Tibial nerve (tissue), 4 donors: Measurements from ENCODE around the gene TNFRSF19. TPM values are rescaled to one million over a fixed set of nuclear protein-coding genes. Genes with fewer than 3 reads are reported as not detected.

Source experiments
- DNase-seq, 2 donors: peaks; one replicate each; pipeline ENCODE4 v3.0.0-alpha.2; 2019; ENCODE audit warnings: low spot score in 2 of 2
- H3K27ac ChIP-seq, 4 donors: fragments of 200-600 bp; sonication (generic) in 3 of 4; one replicate each; pipeline ENCODE4 v1.5.1; 2017 to 2019; ENCODE audit warnings: mild to moderate bottlenecking in 1 of 4
- H3K27me3 ChIP-seq, 2 donors: fragments of 200-600 bp; sonication (generic) in 1 of 2; one replicate each; pipeline versions ENCODE4 v1.5.1 to v1.6.0; 2017 to 2019
- H3K36me3 ChIP-seq, 3 donors: fragments of 200-600 bp; sonication (generic); one replicate each; pipeline ENCODE4 v1.5.1; 2018 to 2019
- H3K4me1 ChIP-seq, 4 donors: fragments of 200-600 bp; sonication (generic) in 3 of 4; one replicate each; pipeline ENCODE4 v1.5.1; 2017 to 2019
- H3K4me3 ChIP-seq, 4 donors: fragments of 200-600 bp; sonication (generic) in 3 of 4; one replicate each; pipeline ENCODE4 v1.5.1; 2017 to 2019; ENCODE audit warnings: mild to moderate bottlenecking in 1 of 4, moderate library complexity in 1 of 4
- H3K9me3 ChIP-seq, 4 donors: fragments of 200-600 bp; sonication (generic) in 3 of 4; one replicate each; pipeline ENCODE4 v1.5.1; 2017 to 2019
- EP300 ChIP-seq, 2 donors: sonication (generic); formaldehyde crosslinking; IDR thresholded peaks; one replicate each; pipeline ENCODE4 v1.6.1; 2017; ENCODE audit warnings: antibody characterized with exemption in 2 of 2, mild to moderate bottlenecking in 1 of 2
- POLR2A ChIP-seq, 2 donors: fragments of 450-650 bp; IDR thresholded peaks; one replicate each; pipeline ENCODE4 v1.6.1; 2017; ENCODE audit warnings: antibody characterized with exemption in 2 of 2, mild to moderate bottlenecking in 2 of 2, moderate library complexity in 2 of 2
- WGBS, 2 donors: methylation state at CpG; one replicate each; pipeline ENCODE4 v1.1.5; 2018; 5-methylcytosine and 5-hydroxymethylcytosine counted together
- total RNA-seq, 4 donors: library from RNA; depleted of rRNA; stranded (reverse); fragments of >200 nt; gene quantifications; one replicate each; pipeline ENCODE4 v1.1.0, GENCODE V29; 2016
- TF ChIP-seq, protein P1 (sequence below), 5 experiments: fragments of 200-600 bp in 3 of 5; fragments of 450-650 bp in 2 of 5; sonication (generic) in 3 of 5; IDR thresholded peaks; one replicate each; pipeline ENCODE4 v1.5.1; 2016 to 2019; ENCODE audit warnings: antibody characterized with exemption in 5 of 5, mild to moderate bottlenecking in 3 of 5, moderate library complexity in 2 of 5

TNFRSF19 gene
- total RNA-seq, 4 donors from 2014 or later, result 10.7 to 24.3 (median 20.3) TPM

DNA sequence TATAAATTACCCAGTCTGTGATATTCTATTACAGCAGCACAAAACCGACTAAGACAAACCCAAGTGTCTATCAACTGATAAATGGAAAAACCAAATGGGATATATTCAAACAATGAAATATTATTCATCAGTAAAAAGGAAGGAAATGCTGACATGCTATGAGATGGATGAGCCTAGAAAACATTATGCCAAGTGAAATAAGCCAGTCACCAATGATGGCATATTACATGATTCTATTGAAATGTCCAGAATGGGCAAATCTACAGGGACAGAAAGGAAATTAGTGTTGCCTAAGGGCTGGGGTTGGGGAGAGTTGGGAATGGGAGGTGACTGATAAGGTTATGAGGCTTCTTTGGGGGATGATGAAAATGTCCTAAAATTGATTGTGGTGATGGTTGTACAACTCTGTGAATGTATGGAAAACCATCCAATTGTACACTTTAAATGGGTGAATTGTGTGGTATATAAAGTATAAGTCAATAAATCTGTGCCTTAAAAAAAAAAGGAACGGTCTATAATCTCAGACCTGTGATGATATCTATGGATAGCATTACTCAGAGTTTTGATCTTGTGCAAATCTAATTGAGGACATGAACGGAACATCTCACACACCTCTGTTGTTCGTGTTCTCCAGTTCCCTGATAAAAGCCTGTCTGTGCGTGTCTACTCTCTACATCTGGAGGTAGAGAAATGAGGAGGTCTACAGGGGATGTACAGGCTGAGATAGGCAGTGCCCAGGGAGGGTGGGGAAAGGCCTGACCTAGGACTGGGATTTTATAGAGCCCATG, 49.0 kb downstream of the TNFRSF19 start:
- 92 to 94% methylated on average over 5 of the region's 5 CpGs for WGBS, 2 donors
- Histone ChIP-seq H3K4me1 (no peaks in the 10 kb centered on the region), H3K27ac (no peak overlapping the region), H3K4me3 (no peak overlapping the region), H3K27me3 (no peaks in the 10 kb centered on the region), H3K36me3 (peaks cover 0 to 31% (median 0%) of the 10 kb centered on the region in 3 donors), H3K9me3 (peaks cover 0 to 11% (median 0%) of the 10 kb centered on the region in 4 donors)
- TF ChIP-seq, protein P1, sequence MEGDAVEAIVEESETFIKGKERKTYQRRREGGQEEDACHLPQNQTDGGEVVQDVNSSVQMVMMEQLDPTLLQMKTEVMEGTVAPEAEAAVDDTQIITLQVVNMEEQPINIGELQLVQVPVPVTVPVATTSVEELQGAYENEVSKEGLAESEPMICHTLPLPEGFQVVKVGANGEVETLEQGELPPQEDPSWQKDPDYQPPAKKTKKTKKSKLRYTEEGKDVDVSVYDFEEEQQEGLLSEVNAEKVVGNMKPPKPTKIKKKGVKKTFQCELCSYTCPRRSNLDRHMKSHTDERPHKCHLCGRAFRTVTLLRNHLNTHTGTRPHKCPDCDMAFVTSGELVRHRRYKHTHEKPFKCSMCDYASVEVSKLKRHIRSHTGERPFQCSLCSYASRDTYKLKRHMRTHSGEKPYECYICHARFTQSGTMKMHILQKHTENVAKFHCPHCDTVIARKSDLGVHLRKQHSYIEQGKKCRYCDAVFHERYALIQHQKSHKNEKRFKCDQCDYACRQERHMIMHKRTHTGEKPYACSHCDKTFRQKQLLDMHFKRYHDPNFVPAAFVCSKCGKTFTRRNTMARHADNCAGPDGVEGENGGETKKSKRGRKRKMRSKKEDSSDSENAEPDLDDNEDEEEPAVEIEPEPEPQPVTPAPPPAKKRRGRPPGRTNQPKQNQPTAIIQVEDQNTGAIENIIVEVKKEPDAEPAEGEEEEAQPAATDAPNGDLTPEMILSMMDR (IDR thresholded peaks at IDR 0.05), result no peak
- TF ChIP-seq EP300 (IDR thresholded peaks at IDR 0.05), result no peak
- no peak for TF ChIP-seq POLR2A (IDR thresholded peaks at IDR 0.05)
- no peak for DNase-seq

DNA sequence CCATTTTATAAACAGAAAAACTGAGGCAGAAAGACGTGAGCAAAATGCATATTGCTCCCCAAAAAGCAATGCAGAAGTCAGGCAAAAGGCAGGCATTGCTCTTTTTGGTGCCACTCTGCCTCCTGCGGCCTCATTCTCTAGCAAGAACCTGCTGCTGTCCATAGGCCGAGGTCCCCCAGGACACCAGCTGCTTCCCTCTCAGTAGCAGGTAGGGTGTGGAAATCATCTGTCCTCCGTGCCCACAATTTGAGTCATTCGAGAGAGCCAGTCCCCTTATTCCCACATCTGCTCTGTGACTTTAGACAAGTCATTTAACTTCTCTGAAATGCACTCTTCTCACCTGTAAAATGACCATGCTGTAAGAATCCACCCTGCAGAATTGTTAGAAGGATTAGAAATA, 50.0 kb downstream of the TNFRSF19 start:
- 90 to 91% methylated on average over 5 of the region's 5 CpGs for WGBS, 2 donors
- Histone ChIP-seq H3K27ac (no peak overlapping the region), H3K4me1 (no peaks in the 10 kb centered on the region), H3K27me3 (no peaks in the 10 kb centered on the region), H3K4me3 (no peak overlapping the region), H3K36me3 (peaks cover 0 to 31% (median 0%) of the 10 kb centered on the region in 3 donors), H3K9me3 (peaks cover 0 to 11% (median 0%) of the 10 kb centered on the region in 4 donors)
- TF ChIP-seq, protein P1 (IDR thresholded peaks at IDR 0.05), result no peak
- TF ChIP-seq POLR2A (IDR thresholded peaks at IDR 0.05), result no peak
- no peak for TF ChIP-seq EP300 (IDR thresholded peaks at IDR 0.05)
- DNase-seq, result no peak

DNA sequence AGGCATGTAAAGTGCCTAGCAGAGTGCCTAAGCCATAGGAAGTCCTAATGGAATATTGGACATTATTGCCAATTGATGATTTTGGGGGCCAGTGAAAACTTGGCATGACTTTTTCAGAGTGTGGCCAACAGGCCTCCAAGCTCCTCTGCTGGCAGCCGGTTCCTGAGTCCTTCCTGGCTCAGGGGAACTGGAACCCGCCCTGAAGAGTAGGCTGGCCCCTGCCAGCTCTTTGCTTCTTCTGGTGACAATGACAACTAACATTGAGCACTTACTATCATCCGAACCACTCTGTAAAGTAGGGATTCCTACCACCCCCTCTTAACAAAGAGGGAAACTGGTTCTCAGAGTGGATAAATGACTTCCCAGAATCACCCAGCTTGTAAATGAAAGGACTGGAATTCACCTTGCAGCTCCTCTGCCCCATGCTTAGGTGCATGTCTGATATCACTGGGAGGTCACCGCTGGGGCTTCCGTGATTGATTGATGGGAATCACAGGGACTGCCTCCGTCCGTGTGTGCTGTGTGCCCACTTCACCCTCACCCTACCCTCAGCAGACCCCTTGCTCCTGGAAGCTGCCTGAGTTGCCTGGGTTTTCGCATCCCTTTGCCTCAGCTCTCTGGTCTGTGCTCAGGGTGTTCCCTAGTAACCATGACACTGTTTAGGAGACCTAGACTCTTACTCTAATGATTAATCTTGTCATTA, 50.6 kb downstream of the TNFRSF19 start:
- DNase-seq, result no peak
- no peaks in the 10 kb centered on the region for H3K27me3 ChIP-seq
- peaks cover 0 to 31% (median 0%) of the 10 kb centered on the region in 3 donors for H3K36me3 ChIP-seq
- no peak overlapping the region for H3K27ac ChIP-seq
- TF ChIP-seq POLR2A (IDR thresholded peaks at IDR 0.05) (no peak), EP300 (IDR thresholded peaks at IDR 0.05) (no peak)
- TF ChIP-seq, protein P1 (IDR thresholded peaks at IDR 0.05), result no peak
- peaks cover 0 to 11% (median 0%) of the 10 kb centered on the region in 4 donors for H3K9me3 ChIP-seq
- 78 to 88% methylated on average over 8 of the region's 8 CpGs for WGBS, 2 donors
- no peaks in the 10 kb centered on the region for H3K4me1 ChIP-seq
- no peak overlapping the region for H3K4me3 ChIP-seq

DNA sequence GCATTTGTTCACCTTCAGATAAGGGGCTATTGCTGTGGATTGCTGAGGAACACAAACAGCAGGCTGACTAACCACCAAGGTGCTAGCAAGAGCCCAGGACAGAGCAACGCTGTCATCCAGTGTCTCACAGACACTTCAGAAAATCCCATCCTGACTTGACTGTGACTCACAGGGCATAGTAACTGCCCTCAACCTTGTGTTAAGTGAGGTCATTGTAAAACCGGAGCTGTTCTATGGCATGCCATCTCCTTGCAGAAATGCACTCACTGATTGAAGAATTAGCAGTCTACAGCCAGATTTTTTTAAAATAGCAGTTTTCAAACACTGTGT, 51.1 kb downstream of the TNFRSF19 start:
- DNase-seq, result no peak
- Histone ChIP-seq H3K36me3 (peaks cover 0 to 31% (median 0%) of the 10 kb centered on the region in 3 donors), H3K27ac (no peak overlapping the region), H3K4me3 (no peak overlapping the region), H3K4me1 (no peaks in the 10 kb centered on the region), H3K9me3 (peaks cover 0 to 11% (median 0%) of the 10 kb centered on the region in 4 donors), H3K27me3 (no peaks in the 10 kb centered on the region)
- no peak for TF ChIP-seq EP300 (IDR thresholded peaks at IDR 0.05)
- TF ChIP-seq POLR2A (IDR thresholded peaks at IDR 0.05), result no peak
- TF ChIP-seq, protein P1 (IDR thresholded peaks at IDR 0.05), result no peak
- WGBS, 2 donors, result 34 to 36% methylated on average over 2 of the region's 2 CpGs

DNA sequence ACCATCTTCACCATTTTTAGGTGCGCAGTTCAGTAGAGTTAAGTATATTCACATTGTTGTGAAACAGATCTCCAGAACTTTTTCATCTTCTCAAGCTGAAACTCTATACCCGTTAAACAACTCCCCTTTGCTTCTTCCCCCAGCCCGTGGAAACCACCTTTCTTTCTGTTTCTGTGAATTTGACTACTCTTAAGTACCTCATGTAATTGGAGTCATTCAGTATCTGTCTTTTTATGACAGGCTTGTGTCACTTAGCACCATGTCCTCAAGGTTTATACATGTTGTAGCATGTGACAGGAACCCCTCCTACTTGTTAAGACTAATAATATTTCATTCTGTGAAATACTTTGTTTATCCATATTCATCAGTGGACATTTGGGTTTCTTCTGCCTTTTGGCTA, 52.8 kb downstream of the TNFRSF19 start:
- WGBS, 2 donors, result 78 to 87% methylated on average over 3 of the region's 3 CpGs
- Histone ChIP-seq H3K4me3 (no peak overlapping the region), H3K9me3 (peaks cover 0 to 11% (median 0%) of the 10 kb centered on the region in 4 donors), H3K27ac (no peak overlapping the region), H3K36me3 (peaks cover 0 to 36% (median 0%) of the 10 kb centered on the region in 3 donors), H3K4me1 (peaks cover 0 to 15% (median 0%) of the 10 kb centered on the region in 4 donors), H3K27me3 (no peaks in the 10 kb centered on the region)
- TF ChIP-seq, protein P1 (IDR thresholded peaks at IDR 0.05), result no peak
- TF ChIP-seq EP300 (IDR thresholded peaks at IDR 0.05), result no peak
- no peak for DNase-seq
